Omental fat pad (tissue), 4 donors: Measurements from ENCODE around the gene CEP126. TPM values are rescaled to one million over a fixed set of nuclear protein-coding genes. Genes with fewer than 3 reads are reported as not detected.

Source experiments
- ATAC-seq: fragments of 150-250 bp; one replicate; pipeline ENCODE4 v1.9.1; 2016; ENCODE audit warnings: mild to moderate bottlenecking, moderate library complexity; ENCODE audit not compliant: low FRiP score
- DNase-seq: peaks from one replicate; pipeline ENCODE4 v3.0.0-alpha.2; 2019; ENCODE audit warnings: low spot score
- CTCF ChIP-seq, 3 donors: fragments of 450-650 bp; IDR thresholded peaks; one replicate each; pipeline ENCODE4 v1.5.1; 2016 to 2017; ENCODE audit warnings: antibody characterized with exemption in 3 of 3, mild to moderate bottlenecking in 3 of 3, moderate library complexity in 2 of 3
- total RNA-seq, 4 donors: library from RNA; depleted of rRNA; stranded (reverse); fragments of >200 nt; gene quantifications; one replicate each; pipeline ENCODE4 v1.1.0, GENCODE V29; 2016

Gene CEP126
- total RNA-seq, 4 donors from 2014 or later = 2.0 to 9.5 (median 7.0) TPM

GRCh38 chr11:102026959-102027358 is 112.1 kb downstream of the CEP126 start:
- no peak for ATAC-seq
- no peak for TF ChIP-seq CTCF (IDR thresholded peaks at IDR 0.05)
- DNase-seq = no peak

GRCh38 chr11:102036757-102037156 is 121.9 kb downstream of the CEP126 start:
- ATAC-seq (no peak), DNase-seq (no peak)
- no peak for TF ChIP-seq CTCF (IDR thresholded peaks at IDR 0.05)

GRCh38 chr11:102046841-102047240 is 132.0 kb downstream of the CEP126 start:
- TF ChIP-seq CTCF (IDR thresholded peaks at IDR 0.05) = no peak
- ATAC-seq (peak; percentile 53), DNase-seq (no peak)

GRCh38 chr11:102047305-102047924 is 132.6 kb downstream of the CEP126 start, which contains the start of gene CFAP300:
Gene CFAP300 (plus strand): TSS chr11:102047437. CDS start chr11:102047471, 34 bp downstream.
- ATAC-seq (peak; percentile 85), DNase-seq (peak; percentile 40)
- no peak for TF ChIP-seq CTCF (IDR thresholded peaks at IDR 0.05)

Other genes starting within 250 kb of the CEP126 start
- 1 to 10 TPM in 1 of 4 donors, under 1 TPM in 2, not detected in 1; 0.37 to 3.2 (median 0.56) TPM for gene ANGPTL5, start 1.5 kb downstream of the CEP126 start, total RNA-seq
- gene CFAP300, start 132.4 kb downstream of the CEP126 start, total RNA-seq = 1 to 10 TPM; 1.0 to 3.2 (median 1.2) TPM
- gene YAP1, start 195.4 kb downstream of the CEP126 start, total RNA-seq = 100 to 1,000 TPM; 102 to 152 (median 130) TPM